Measurements from ENCODE around the gene LNPEP. TPM values are rescaled to one million over a fixed set of nuclear protein-coding genes. Genes with fewer than 3 reads are reported as not detected.
"Not testable (repeated sequence)": the region's sequence is repeated elsewhere in the genome, so short reads cannot be mapped to it uniquely, and the experiment has no call there.

LNPEP gene
- total RNA-seq, 1 experiment from 2014 or later: 16.4 TPM

- no peak for DNase-seq (ENCODE audit: low read depth)
Observed at GRCh38 chr5:96928931-96929708, 6.8 kb upstream of the LNPEP start.

- DNase-seq (ENCODE audit: low read depth): no peak
Observed at GRCh38 chr5:96930058-96930457, 5.8 kb upstream of the LNPEP start.

DNA sequence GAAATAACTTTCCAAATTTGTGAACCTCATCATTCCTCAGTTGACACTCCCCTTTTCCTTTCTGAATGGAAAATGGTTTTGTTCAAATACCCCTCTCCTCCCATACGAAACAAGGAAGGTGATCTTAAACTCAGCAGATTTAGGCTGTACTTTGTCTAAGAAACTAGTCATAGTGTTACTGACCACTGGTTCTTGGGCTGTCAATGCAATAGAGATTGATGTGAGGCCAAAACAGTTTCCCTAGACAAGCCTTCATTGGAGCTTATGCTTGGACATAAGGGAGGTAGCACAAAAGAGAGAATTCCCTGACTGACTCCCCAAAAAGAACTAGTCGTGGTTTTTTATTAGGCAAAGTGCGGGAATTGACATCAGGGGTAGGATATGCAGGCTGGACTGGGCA, 5.3 kb upstream of the LNPEP start:
- DNase-seq (ENCODE audit: low read depth): no peak

DNA sequence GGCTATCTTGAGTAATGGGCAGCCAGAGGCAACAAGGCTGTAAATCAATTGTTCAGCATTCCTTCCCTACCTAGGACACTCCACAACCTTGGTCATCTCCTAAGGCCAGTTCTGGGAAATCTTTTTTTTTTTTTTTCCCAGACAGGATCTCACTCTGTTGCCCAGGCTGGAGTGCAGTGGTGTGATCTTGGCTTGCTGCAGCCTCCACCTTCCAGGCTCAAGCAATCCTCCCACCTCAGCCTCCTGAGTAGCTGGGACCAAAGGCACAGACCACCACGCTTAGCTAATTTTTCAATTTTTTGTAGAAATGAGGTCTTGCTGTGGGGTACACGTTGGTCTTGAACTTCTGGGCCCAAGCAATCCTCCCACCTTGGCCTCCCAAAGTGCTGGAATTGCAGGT, 4.8 kb upstream of the LNPEP start:
- not testable (repeated sequence) for DNase-seq (ENCODE audit: low read depth)

GRCh38 chr5:96931605-96932004, 4.3 kb upstream of the LNPEP start:
- no peak for DNase-seq (ENCODE audit: low read depth)

- no peak for DNase-seq (ENCODE audit: low read depth)
Observed at GRCh38 chr5:96932026-96932425, 3.9 kb upstream of the LNPEP start.

DNA sequence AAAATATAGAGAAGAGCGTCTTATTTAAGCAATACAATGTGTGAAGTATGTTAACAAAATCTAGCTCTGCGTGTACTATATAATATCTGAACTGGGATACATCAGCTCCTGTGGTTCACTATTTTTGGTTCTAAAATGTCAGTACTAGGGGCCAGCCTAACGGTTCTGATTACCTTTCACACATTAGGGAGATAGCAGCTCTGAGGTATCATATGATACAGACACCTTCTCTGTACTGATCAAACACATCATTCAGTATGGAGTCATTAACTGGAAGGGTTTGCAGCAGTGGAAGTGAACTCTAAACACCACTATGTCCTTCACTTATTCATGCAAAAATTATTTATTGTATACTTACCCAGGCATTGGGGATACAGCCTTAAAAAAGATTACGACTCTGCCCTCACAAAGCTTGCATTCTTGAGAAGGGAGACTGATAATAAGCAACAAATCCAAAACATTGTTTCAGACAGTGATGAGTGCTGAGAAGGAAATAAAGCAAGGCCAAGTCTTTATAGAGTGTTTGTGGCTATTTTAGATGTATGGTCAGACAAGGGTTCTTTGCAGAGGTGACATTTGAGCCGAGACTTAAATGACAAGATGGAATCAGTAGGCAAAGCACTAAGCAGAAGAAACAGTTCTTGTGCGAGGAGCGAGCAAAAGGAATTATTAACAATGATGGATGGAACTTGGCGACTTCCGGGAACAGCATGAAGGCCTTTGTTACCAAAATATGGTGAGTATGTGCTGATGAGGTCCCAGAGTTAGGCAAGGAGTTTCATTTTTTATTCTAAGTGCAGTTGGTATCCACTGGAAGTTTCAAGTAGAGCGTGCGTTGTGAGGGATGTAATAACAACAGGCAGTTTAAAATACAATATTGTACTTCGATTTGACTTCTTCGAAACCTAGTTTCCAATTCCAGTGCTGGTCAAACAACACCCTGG, 1.8 kb upstream of the LNPEP start:
- DNase-seq (ENCODE audit: low read depth): peak; percentile 12

GRCh38 chr5:96934708-96935558, 947 bp upstream of the LNPEP start:
- peak; percentile 99 for DNase-seq (ENCODE audit: low read depth)

- peak; percentile 39 for DNase-seq (ENCODE audit: low read depth)
Observed at GRCh38 chr5:96936431-96937320, 796 bp downstream of the LNPEP start.

- peak; percentile 18 for DNase-seq (ENCODE audit: low read depth)
Observed at GRCh38 chr5:96940586-96940985, 4.7 kb downstream of the LNPEP start.

- DNase-seq (ENCODE audit: low read depth): no peak
Observed at GRCh38 chr5:96941140-96941539, 5.3 kb downstream of the LNPEP start.

GRCh38 chr5:96942078-96942477, 6.2 kb downstream of the LNPEP start:
- DNase-seq (ENCODE audit: low read depth): no peak

GRCh38 chr5:96942911-96943310, 7.0 kb downstream of the LNPEP start:
- no peak for DNase-seq (ENCODE audit: low read depth)

- no peak for DNase-seq (ENCODE audit: low read depth)
Observed at GRCh38 chr5:96943799-96944198, 7.9 kb downstream of the LNPEP start.

- DNase-seq (ENCODE audit: low read depth): no peak
Observed at GRCh38 chr5:96945144-96945897, 9.4 kb downstream of the LNPEP start.

DNA sequence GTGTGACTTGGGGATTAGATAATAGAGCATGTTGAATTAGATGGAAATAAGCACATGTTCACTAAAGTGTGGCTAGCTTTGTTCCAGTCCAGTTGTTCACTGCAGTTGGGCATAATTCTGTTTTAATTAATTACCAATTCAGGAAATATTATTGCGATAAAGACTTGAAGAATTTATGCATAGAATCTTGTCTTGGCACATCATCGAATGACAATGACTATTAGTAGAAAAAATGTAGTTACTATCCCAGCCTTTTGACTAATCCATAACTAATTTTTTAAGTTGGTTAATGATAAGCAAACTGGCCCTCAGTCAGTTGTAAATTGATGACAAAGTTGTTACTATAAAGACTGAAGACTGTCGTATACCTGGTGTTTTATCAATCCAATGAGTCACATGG, 10.5 kb downstream of the LNPEP start:
- DNase-seq (ENCODE audit: low read depth): no peak

DNA sequence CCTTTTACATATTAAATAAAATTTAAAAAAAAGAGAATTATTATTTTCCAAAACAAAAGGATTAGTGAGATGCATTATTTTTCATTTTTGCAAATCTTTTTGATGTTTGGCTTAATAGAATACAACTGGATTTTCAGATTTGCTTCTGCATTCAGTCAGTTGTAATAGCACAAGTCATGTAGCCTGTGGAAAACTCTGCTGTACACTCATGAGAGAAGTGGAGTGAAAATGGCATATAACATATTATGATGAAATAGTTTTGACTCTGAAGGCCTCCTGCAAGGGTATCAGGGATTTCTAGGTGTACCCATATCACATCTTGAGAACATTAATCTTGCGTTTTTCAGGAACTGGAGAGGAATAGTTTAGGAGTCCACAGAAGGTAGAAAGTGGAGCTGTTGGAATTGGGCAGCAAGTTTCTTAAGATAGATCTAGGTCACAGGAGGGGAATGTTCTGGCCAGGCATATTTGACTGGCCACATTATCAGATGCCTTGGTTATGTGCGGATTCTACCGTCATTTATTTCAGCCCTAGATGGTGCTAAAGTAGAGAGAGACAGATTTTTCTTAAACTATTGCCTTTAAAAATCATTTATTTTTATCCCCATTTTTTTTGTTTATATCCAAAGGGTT, 16.4 kb downstream of the LNPEP start:
- no peak for DNase-seq (ENCODE audit: low read depth)

- DNase-seq (ENCODE audit: low read depth): no peak
Observed at GRCh38 chr5:96952974-96953730, 17.3 kb downstream of the LNPEP start.

All from HT1080 (cell line).